GM12878 (cell line): ENCODE measurements around the gene MRTFB.

ENCODE experiments used
- CREB1 ChIP-seq: IDR thresholded peaks from 2 replicates; pipeline ENCODE4 v1.6.1; 2012; ENCODE audit warnings: low read depth, mild to moderate bottlenecking, inconsistent platforms
- CTCF ChIP-seq, 3 experiments: IDR thresholded peaks in 2 of 3; conservative IDR thresholded peaks in 1 of 3; 2 replicates each; pipeline ENCODE4 v1.5.1; 2011; ENCODE audit warnings: low read depth in 3 of 3, low read length in 3 of 3, mild to moderate bottlenecking in 3 of 3, control low read depth in 2 of 3, moderate library complexity in 2 of 3, inconsistent platforms in 1 of 3, mixed read lengths in 1 of 3; ENCODE audit not compliant: control insufficient read depth in 2 of 3, insufficient read depth in 1 of 3; ENCODE audit errors: extremely low read depth in 1 of 3
- EGR1 ChIP-seq, 2 experiments: IDR thresholded peaks; 1 replicate in 1 of 2; 2 replicates in 1 of 2; pipeline ENCODE4 v1.6.1; 2011 to 2012; ENCODE audit warnings: low read depth in 2 of 2, low read length in 2 of 2, borderline replicate concordance in 1 of 2, mild to moderate bottlenecking in 1 of 2, moderate library complexity in 1 of 2
- FOS ChIP-seq: IDR thresholded peaks from 3 replicates; pipeline ENCODE4 v1.6.1; 2011; ENCODE audit warnings: borderline replicate concordance; ENCODE audit not compliant: insufficient read length; ENCODE audit errors: extremely low read depth
- HDGF ChIP-seq: fragments of 450-650 bp; IDR thresholded peaks from 2 replicates; pipeline ENCODE4 v1.6.1; 2016; ENCODE audit warnings: antibody characterized with exemption
- KDM1A ChIP-seq: fragments of 200-600 bp; sonication (generic); IDR thresholded peaks from 2 replicates; pipeline ENCODE4 v1.6.1; 2016; ENCODE audit warnings: borderline replicate concordance
- MAX ChIP-seq: IDR thresholded peaks from 2 replicates; pipeline ENCODE4 v1.6.1; 2012; ENCODE audit warnings: low read depth, low read length, improper control_type of control experiment
- POLR2A ChIP-seq: IDR thresholded peaks from 2 replicates; pipeline ENCODE4 v1.6.1; 2011; ENCODE audit warnings: low read depth, mild to moderate bottlenecking, low read length
- RAD21 ChIP-seq: IDR thresholded peaks from 2 replicates; pipeline ENCODE4 v1.6.1; 2011; ENCODE audit warnings: mild to moderate bottlenecking, low read depth, low read length, moderate library complexity; ENCODE audit not compliant: insufficient read depth
- RAD51 ChIP-seq: fragments of 450-650 bp; IDR thresholded peaks from 2 replicates; pipeline ENCODE4 v1.6.1; 2016; ENCODE audit warnings: moderate library complexity, mild to moderate bottlenecking, inconsistent platforms
- RCOR1 ChIP-seq: conservative IDR thresholded peaks from 2 replicates; pipeline ENCODE4 v1.6.1; 2012; ENCODE audit warnings: low read depth, low read length, improper control_type of control experiment
- RELB ChIP-seq: fragments of 450-650 bp; IDR thresholded peaks from 2 replicates; pipeline ENCODE4 v1.6.1; 2017; ENCODE audit warnings: low read depth, mild to moderate bottlenecking, moderate library complexity
- SPI1 ChIP-seq: IDR thresholded peaks from 2 replicates; pipeline ENCODE4 v1.6.1; 2011; ENCODE audit warnings: low read depth, mild to moderate bottlenecking, low read length, moderate library complexity, borderline replicate concordance; ENCODE audit not compliant: insufficient read depth
- TAF1 ChIP-seq: IDR thresholded peaks from 2 replicates; pipeline ENCODE4 v1.6.1; 2011; ENCODE audit warnings: mild to moderate bottlenecking, low read depth, low read length, borderline replicate concordance

- no peak for TF ChIP-seq TAF1
- TF ChIP-seq RELB: 0 out of 2 replicates have a peak, but pooled peaks have one; percentile 59
- TF ChIP-seq CTCF (IDR thresholded peaks at IDR 0.05 in 2 of 3, conservative IDR thresholded peaks at IDR 0.05 in 1 of 3; ENCODE audit: control insufficient read depth in 2 of 3, extremely low read depth in 1 of 3, insufficient read depth in 1 of 3, low read depth in 3 of 3, low read length in 3 of 3): peak; percentile 35 to 60 (median 43); a peak in 5 of 6 replicates
- peak; percentile 82; the same call in 1 of the 2 replicates for TF ChIP-seq RCOR1
- no peak for TF ChIP-seq RAD51
- no peak for TF ChIP-seq SPI1
- 0 out of 2 replicates have a peak, but pooled peaks have one; percentile 27 for TF ChIP-seq POLR2A
- no peak for TF ChIP-seq FOS
- TF ChIP-seq RAD21: peak; percentile 13; the same call in 1 of the 2 replicates
- TF ChIP-seq EGR1 (IDR thresholded peaks at IDR 0.05; ENCODE audit: borderline replicate concordance in 1 of 2, low read depth in 2 of 2, low read length in 2 of 2): peak in 1 of 2 experiments; percentile 45; a peak in 1 of 3 replicates
- TF ChIP-seq KDM1A: no peak
- TF ChIP-seq HDGF: no peak; the same call in 1 of the 2 replicates
- TF ChIP-seq CREB1: peak; percentile 64
- peak; percentile 69 for TF ChIP-seq MAX
Observed at GRCh38 chr16:14310519-14310991, 239.4 kb downstream of the MRTFB start.
